ENCODE measurements around the gene CD58.

The CD58 gene

GRCh38 chr1:116510361-116510760, 60.5 kb downstream of the CD58 start:
- Histone ChIP-seq H3K4me3 (ENCODE audit: insufficient read depth, low read length, poor library complexity, severe bottlenecking) (no peak overlapping the region), H3K4me2 (ENCODE audit: low read depth, low read length, poor library complexity, severe bottlenecking) (no peak overlapping the region), H3K27ac (ENCODE audit: low read depth, low read length) (no peak overlapping the region), H3K9me2 (replicated peaks; ENCODE audit: insufficient read depth, low read length) (no peaks in the 10 kb centered on the region; the same call in 1 of the 2 replicates), H3K79me2 (ENCODE audit: insufficient read depth, low read length) (no peaks in the 10 kb centered on the region), H3K9ac (ENCODE audit: low read length) (no peak overlapping the region), H3K36me3 (ENCODE audit: low read length) (no peaks in the 10 kb centered on the region), H2AFZ (ENCODE audit: low read depth, low read length, severe bottlenecking) (no peak overlapping the region), H4K20me1 (ENCODE audit: low read depth, low read length) (no peaks in the 10 kb centered on the region), H3K9me3 (ENCODE audit: insufficient read depth, low read length) (no peaks in the 10 kb centered on the region), H3F3A (ENCODE audit: insufficient read depth) (no peaks in the 10 kb centered on the region), H3K27me3 (ENCODE audit: low read length) (no peaks in the 10 kb centered on the region)
- TF ChIP-seq EZH2phosphoT487 (conservative IDR thresholded peaks at IDR 0.05; ENCODE audit: low read length) = no peak

- Histone ChIP-seq H3K9ac (ENCODE audit: low read length) (no peak overlapping the region), H3K9me2 (replicated peaks; ENCODE audit: insufficient read depth, low read length) (no peaks in the 10 kb centered on the region; the same call in 1 of the 2 replicates), H3K36me3 (ENCODE audit: low read length) (no peaks in the 10 kb centered on the region), H3K4me2 (ENCODE audit: low read depth, low read length, poor library complexity, severe bottlenecking) (no peak overlapping the region), H3K27me3 (ENCODE audit: low read length) (no peaks in the 10 kb centered on the region), H2AFZ (ENCODE audit: low read depth, low read length, severe bottlenecking) (no peak overlapping the region), H4K20me1 (ENCODE audit: low read depth, low read length) (no peaks in the 10 kb centered on the region), H3K9me3 (ENCODE audit: insufficient read depth, low read length) (no peaks in the 10 kb centered on the region), H3K79me2 (ENCODE audit: insufficient read depth, low read length) (no peaks in the 10 kb centered on the region), H3K27ac (ENCODE audit: low read depth, low read length) (no peak overlapping the region), H3K4me3 (ENCODE audit: insufficient read depth, low read length, poor library complexity, severe bottlenecking) (no peak overlapping the region), H3F3A (ENCODE audit: insufficient read depth) (no peaks in the 10 kb centered on the region)
- no peak for TF ChIP-seq CTCF (IDR thresholded peaks at IDR 0.05; ENCODE audit: insufficient read depth, low read length, poor library complexity, severe bottlenecking)
- no peak for TF ChIP-seq EZH2phosphoT487 (conservative IDR thresholded peaks at IDR 0.05; ENCODE audit: low read length)
Measured at GRCh38 chr1:116508984-116509980, 61.5 kb downstream of the CD58 start.

- H3K9me3 ChIP-seq (ENCODE audit: insufficient read depth, low read length) = no peaks in the 10 kb centered on the region
- no peak overlapping the region for H3K9ac ChIP-seq (ENCODE audit: low read length)
- H3F3A ChIP-seq (ENCODE audit: insufficient read depth) = no peaks in the 10 kb centered on the region
- H2AFZ ChIP-seq (ENCODE audit: low read depth, low read length, severe bottlenecking) = no peak overlapping the region
- H3K79me2 ChIP-seq (ENCODE audit: insufficient read depth, low read length) = no peaks in the 10 kb centered on the region
- H3K36me3 ChIP-seq (ENCODE audit: low read length) = no peaks in the 10 kb centered on the region
- H3K27me3 ChIP-seq (ENCODE audit: low read length) = no peaks in the 10 kb centered on the region
- H3K27ac ChIP-seq (ENCODE audit: low read depth, low read length) = no peak overlapping the region
- no peak overlapping the region for H3K4me2 ChIP-seq (ENCODE audit: low read depth, low read length, poor library complexity, severe bottlenecking)
- no peaks in the 10 kb centered on the region; the same call in 1 of the 2 replicates for H3K9me2 ChIP-seq (replicated peaks; ENCODE audit: insufficient read depth, low read length)
- H3K4me3 ChIP-seq (ENCODE audit: insufficient read depth, low read length, poor library complexity, severe bottlenecking) = no peak overlapping the region
- no peaks in the 10 kb centered on the region for H4K20me1 ChIP-seq (ENCODE audit: low read depth, low read length)
- TF ChIP-seq EZH2phosphoT487 (conservative IDR thresholded peaks at IDR 0.05; ENCODE audit: low read length) = no peak
- no peak for TF ChIP-seq CTCF (IDR thresholded peaks at IDR 0.05; ENCODE audit: insufficient read depth, low read length, poor library complexity, severe bottlenecking)
Measured at GRCh38 chr1:116508085-116508983, 62.5 kb downstream of the CD58 start.
